SK-N-SH (cell line): ENCODE data around the gene DRD2. TPM values are rescaled to one million over a fixed set of nuclear protein-coding genes. Genes with fewer than 3 reads are reported as not detected.

Experiments used
- CTCF ChIA-PET: fragments of 300-600, 350-600 bp; formaldehyde crosslinking; extraction: SDS; loops from one replicate; lab custom pipeline; 2021; lab: Yijun Ruan, JAX
- POLR2A ChIA-PET: fragments of 350-600 bp; sonication (Branson Sonifier 250); formaldehyde crosslinking; extraction: SDS; loops from one replicate; lab custom pipeline; 2020; ENCODE audit warnings: antibody characterized with exemption, inconsistent platforms; lab: Yijun Ruan, JAX
- DNase-seq: peaks from one replicate; pipeline ENCODE4 v3.0.0; 2012
- H2AFZ ChIP-seq: fragments of 200-600 bp; sonication (generic); 2 replicates; pipeline ENCODE4 v1.8.1; 2016; ENCODE audit warnings: antibody characterized with exemption, mild to moderate bottlenecking, low read depth
- H3F3A ChIP-seq: fragments of 200-600 bp; sonication (generic); replicated peaks from 2 replicates; pipeline ENCODE3; 2016; ENCODE audit warnings: antibody characterized with exemption, mild to moderate bottlenecking; ENCODE audit not compliant: insufficient read depth
- H3K27ac ChIP-seq, 2 experiments: fragments of 200-500 bp in 1 of 2; fragments of 200-600 bp in 1 of 2; sonication (Bioruptor generic) in 1 of 2; sonication (generic), shearing (Covaris generic) in 1 of 2; 2 replicates each; pipeline versions ENCODE4 v1.5.1 to v1.6.1; 2014 to 2016; ENCODE audit warnings: low read depth in 2 of 2, inconsistent platforms in 1 of 2, low read length in 1 of 2, mild to moderate bottlenecking in 1 of 2, mixed read lengths in 1 of 2
- H3K27me3 ChIP-seq: fragments of 200-600 bp; sonication (generic), shearing (Covaris generic); 2 replicates; pipeline ENCODE4 v1.6.1; 2016; ENCODE audit warnings: mixed run types; ENCODE audit not compliant: insufficient read depth
- H3K36me3 ChIP-seq, 2 experiments: fragments of 200-500 bp in 1 of 2; fragments of 200-600 bp in 1 of 2; sonication (Bioruptor generic) in 1 of 2; sonication (generic) in 1 of 2; replicated peaks in 1 of 2; 2 replicates each; pipeline versions ENCODE3 to v1.5.1; 2014 to 2016; ENCODE audit warnings: low read length in 1 of 2, mild to moderate bottlenecking in 1 of 2; ENCODE audit not compliant: insufficient read depth in 2 of 2, control insufficient read depth in 1 of 2
- H3K4me1 ChIP-seq, 2 experiments: fragments of 200-500 bp in 1 of 2; fragments of 200-600 bp in 1 of 2; sonication (Bioruptor generic) in 1 of 2; sonication (generic), shearing (Covaris generic) in 1 of 2; 2 replicates each; pipeline versions ENCODE4 v1.5.1 to v1.6.1; 2014 to 2016; ENCODE audit warnings: low read depth in 1 of 2, low read length in 1 of 2, mixed run types in 1 of 2; ENCODE audit not compliant: insufficient read depth in 2 of 2, control insufficient read depth in 1 of 2
- H3K4me2 ChIP-seq: fragments of 200-600 bp; sonication (generic), shearing (Covaris generic); 2 replicates; pipeline ENCODE4 v1.6.1; 2017; ENCODE audit warnings: mixed run types
- H3K4me3 ChIP-seq, 2 experiments: fragments of 200-500 bp in 1 of 2; fragments of 200-600 bp in 1 of 2; sonication (Bioruptor generic) in 1 of 2; sonication (generic), shearing (Covaris generic) in 1 of 2; 2 replicates each; pipeline versions ENCODE4 v1.5.1 to v1.8.1; 2014 to 2016; ENCODE audit warnings: low read depth in 2 of 2, inconsistent platforms in 1 of 2, low read length in 1 of 2, mild to moderate bottlenecking in 1 of 2, mixed read lengths in 1 of 2, moderate library complexity in 1 of 2
- H3K79me2 ChIP-seq: fragments of 200-600 bp; sonication (generic); 2 replicates; pipeline ENCODE4 v1.8.1; 2017; ENCODE audit warnings: mild to moderate bottlenecking; ENCODE audit not compliant: insufficient read depth
- H3K9ac ChIP-seq: fragments of 200-600 bp; sonication (generic); 2 replicates; pipeline ENCODE4 v1.6.1; 2017; ENCODE audit warnings: mixed run types
- H3K9me2 ChIP-seq: fragments of 200-600 bp; sonication (generic); 2 replicates; pipeline ENCODE4 v1.6.1; 2017; ENCODE audit warnings: mixed run types
- H3K9me3 ChIP-seq: fragments of 200-600 bp; sonication (generic); 2 replicates; pipeline ENCODE4 v1.6.1; 2017; ENCODE audit warnings: mixed run types, mild to moderate bottlenecking, moderate library complexity
- H4K20me1 ChIP-seq: fragments of 200-600 bp; sonication (generic); 2 replicates; pipeline ENCODE4 v1.6.1; 2017; ENCODE audit warnings: mild to moderate bottlenecking, mixed run types; ENCODE audit not compliant: insufficient read depth
- CHD2 ChIP-seq: fragments of 150-350 bp; IDR thresholded peaks from 2 replicates; pipeline ENCODE4 v1.6.1; 2018; ENCODE audit warnings: low read length; ENCODE audit not compliant: partially characterized antibody
- EP300 ChIP-seq, 2 experiments: IDR thresholded peaks; 2 replicates each; pipeline versions ENCODE4 v1.4.0 to v1.6.1; 2012; ENCODE audit warnings: borderline replicate concordance in 1 of 2, low read depth in 1 of 2, low read length in 1 of 2
- EZH2phosphoT487 ChIP-seq: fragments of 200-600 bp; sonication (generic); IDR thresholded peaks from 2 replicates; pipeline ENCODE4 v1.6.1; 2017; ENCODE audit warnings: low read depth, mixed run types, mild to moderate bottlenecking, antibody characterized with exemption, moderate library complexity, borderline replicate concordance
- FOSL2 ChIP-seq: IDR thresholded peaks from 2 replicates; pipeline ENCODE4 v1.4.0; 2012; ENCODE audit warnings: low read depth, mild to moderate bottlenecking, moderate library complexity, borderline replicate concordance
- FOXM1 ChIP-seq: IDR thresholded peaks from 2 replicates; pipeline ENCODE4 v1.4.0; 2012; ENCODE audit warnings: low read depth, mild to moderate bottlenecking
- GABPA ChIP-seq: IDR thresholded peaks from 2 replicates; pipeline ENCODE4 v1.4.0; 2012; ENCODE audit warnings: low read depth, mild to moderate bottlenecking
- JUND ChIP-seq: IDR thresholded peaks from 2 replicates; pipeline ENCODE4 v1.4.0; 2012
- MEF2A ChIP-seq: IDR thresholded peaks from 2 replicates; pipeline ENCODE4 v1.4.0; 2012; ENCODE audit warnings: low read depth, borderline replicate concordance
- NFIC ChIP-seq: IDR thresholded peaks from 2 replicates; pipeline ENCODE4 v1.4.0; 2012; ENCODE audit warnings: borderline replicate concordance
- NRF1 ChIP-seq: IDR thresholded peaks from 2 replicates; pipeline ENCODE4 v1.6.1; 2012; ENCODE audit warnings: low read depth, mild to moderate bottlenecking, low read length
- POLR2AphosphoS5 ChIP-seq: IDR thresholded peaks from 2 replicates; pipeline ENCODE4 v1.6.1; 2012; ENCODE audit warnings: low read depth, low read length
- RAD21 ChIP-seq: IDR thresholded peaks from 2 replicates; pipeline ENCODE4 v1.6.1; 2012; ENCODE audit warnings: mild to moderate bottlenecking, low read length
- RFX5 ChIP-seq: IDR thresholded peaks from 2 replicates; pipeline ENCODE4 v1.6.1; 2012; ENCODE audit warnings: mild to moderate bottlenecking, improper control_type of control experiment, low read length
- RXRA ChIP-seq: IDR thresholded peaks from 2 replicates; pipeline ENCODE4 v1.4.0; 2012; ENCODE audit warnings: low read depth, mild to moderate bottlenecking, borderline replicate concordance
- SMC3 ChIP-seq: IDR thresholded peaks from 2 replicates; pipeline ENCODE4 v1.6.1; 2012; ENCODE audit warnings: low read depth, low read length, improper control_type of control experiment
- TAF1 ChIP-seq: IDR thresholded peaks from 2 replicates; pipeline ENCODE4 v1.6.1; 2012; ENCODE audit warnings: low read depth, mild to moderate bottlenecking, low read length, moderate library complexity, borderline replicate concordance
- YY1 ChIP-seq: IDR thresholded peaks from 2 replicates; pipeline ENCODE4 v1.4.0; 2012; ENCODE audit warnings: low read depth, mild to moderate bottlenecking
- WGBS: methylation state at CpG from one replicate; pipeline ENCODE4 v1.1.6; 2017; ENCODE audit warnings: low lambda C conversion rate; 5-methylcytosine and 5-hydroxymethylcytosine counted together
- polyA plus RNA-seq, 3 experiments: library from polyadenylated mRNA; depleted of rRNA; stranded (reverse); fragments of >200 nt; gene quantifications; 2 replicates each; pipeline ENCODE4 v1.2.3, GENCODE V29; 2012
- TF ChIP-seq, protein P1 (sequence below): IDR thresholded peaks from 2 replicates; pipeline ENCODE4; 2012
- TF ChIP-seq, protein P2 (sequence below): IDR thresholded peaks from 2 replicates; pipeline ENCODE4 v1.4.0; 2012; ENCODE audit warnings: low read depth
- TF ChIP-seq, protein P3 (sequence below): IDR thresholded peaks from 2 replicates; pipeline ENCODE4 v1.6.1; 2012; ENCODE audit warnings: mild to moderate bottlenecking, low read depth, low read length, moderate library complexity
- TF ChIP-seq, protein P4 (sequence below): IDR thresholded peaks from 2 replicates; pipeline ENCODE4 v1.4.0; 2012; ENCODE audit warnings: low read depth, borderline replicate concordance

The DRD2 gene
- polyA plus RNA-seq, 1 of the 3 experiments (the other 2 are of a cell fraction): 0.10 TPM

DNA sequence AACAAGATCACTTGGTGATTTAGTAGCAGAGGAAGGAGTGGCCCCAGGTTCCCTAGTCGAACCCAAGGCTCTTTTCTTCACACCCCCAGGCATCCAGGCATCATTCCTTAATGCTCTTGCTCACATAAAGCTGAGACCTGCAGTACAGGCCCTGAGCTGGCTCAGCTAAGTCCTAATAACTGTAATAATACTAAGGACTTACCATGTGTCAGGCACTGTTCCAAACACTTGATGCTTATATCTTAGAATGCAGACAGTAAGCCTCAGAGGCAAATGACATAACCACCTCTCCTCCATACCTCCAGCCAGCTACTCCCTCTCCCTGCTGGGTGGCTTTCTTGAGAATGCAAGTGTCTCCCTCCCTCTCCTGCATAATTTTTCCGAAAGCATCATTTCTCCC is 54.4 kb downstream of the DRD2 start:
- H3K79me2 ChIP-seq: no peaks in the 10 kb centered on the region
- no peaks in the 10 kb centered on the region for H4K20me1 ChIP-seq
- H3K36me3 ChIP-seq: no peaks in the 10 kb centered on the region
- H3K4me2 ChIP-seq: no peak overlapping the region
- no peak overlapping the region for H3K27ac ChIP-seq
- H2AFZ ChIP-seq: no peak overlapping the region
- WGBS: 30% methylated on average over 2 of the region's 2 CpGs
- no peak for DNase-seq
- ChIA-PET CTCF (interaction anchor here (1.4 kb wide), 1 partner anchor 310 kb away, joined by 5 read pairs; no protein-coding TSS in a partner anchor), POLR2A (no interaction called here)
- no peak overlapping the region for H3K9ac ChIP-seq
- no peaks in the 10 kb centered on the region for H3K4me1 ChIP-seq
- no peaks in the 10 kb centered on the region for H3K9me3 ChIP-seq
- no peaks in the 10 kb centered on the region for H3K27me3 ChIP-seq
- no peak overlapping the region for H3K4me3 ChIP-seq
- no peak for TF ChIP-seq FOXM1
- no peak for TF ChIP-seq MEF2A
- no peak for TF ChIP-seq TAF1
- no peak for TF ChIP-seq RAD21
- no peak for TF ChIP-seq RFX5
- no peak for TF ChIP-seq EP300 (IDR thresholded peaks at IDR 0.05; ENCODE audit: borderline replicate concordance in 1 of 2, low read depth in 1 of 2, low read length in 1 of 2)
- no peak for TF ChIP-seq JUND
- no peak for TF ChIP-seq NRF1
- TF ChIP-seq, protein P1, sequence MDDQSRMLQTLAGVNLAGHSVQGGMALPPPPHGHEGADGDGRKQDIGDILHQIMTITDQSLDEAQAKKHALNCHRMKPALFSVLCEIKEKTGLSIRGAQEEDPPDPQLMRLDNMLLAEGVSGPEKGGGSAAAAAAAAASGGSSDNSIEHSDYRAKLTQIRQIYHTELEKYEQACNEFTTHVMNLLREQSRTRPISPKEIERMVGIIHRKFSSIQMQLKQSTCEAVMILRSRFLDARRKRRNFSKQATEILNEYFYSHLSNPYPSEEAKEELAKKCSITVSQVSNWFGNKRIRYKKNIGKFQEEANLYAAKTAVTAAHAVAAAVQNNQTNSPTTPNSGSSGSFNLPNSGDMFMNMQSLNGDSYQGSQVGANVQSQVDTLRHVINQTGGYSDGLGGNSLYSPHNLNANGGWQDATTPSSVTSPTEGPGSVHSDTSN: no peak
- TF ChIP-seq RXRA: no peak
- TF ChIP-seq, protein P2, sequence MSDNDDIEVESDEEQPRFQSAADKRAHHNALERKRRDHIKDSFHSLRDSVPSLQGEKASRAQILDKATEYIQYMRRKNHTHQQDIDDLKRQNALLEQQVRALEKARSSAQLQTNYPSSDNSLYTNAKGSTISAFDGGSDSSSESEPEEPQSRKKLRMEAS: no peak
- TF ChIP-seq, protein P3, sequence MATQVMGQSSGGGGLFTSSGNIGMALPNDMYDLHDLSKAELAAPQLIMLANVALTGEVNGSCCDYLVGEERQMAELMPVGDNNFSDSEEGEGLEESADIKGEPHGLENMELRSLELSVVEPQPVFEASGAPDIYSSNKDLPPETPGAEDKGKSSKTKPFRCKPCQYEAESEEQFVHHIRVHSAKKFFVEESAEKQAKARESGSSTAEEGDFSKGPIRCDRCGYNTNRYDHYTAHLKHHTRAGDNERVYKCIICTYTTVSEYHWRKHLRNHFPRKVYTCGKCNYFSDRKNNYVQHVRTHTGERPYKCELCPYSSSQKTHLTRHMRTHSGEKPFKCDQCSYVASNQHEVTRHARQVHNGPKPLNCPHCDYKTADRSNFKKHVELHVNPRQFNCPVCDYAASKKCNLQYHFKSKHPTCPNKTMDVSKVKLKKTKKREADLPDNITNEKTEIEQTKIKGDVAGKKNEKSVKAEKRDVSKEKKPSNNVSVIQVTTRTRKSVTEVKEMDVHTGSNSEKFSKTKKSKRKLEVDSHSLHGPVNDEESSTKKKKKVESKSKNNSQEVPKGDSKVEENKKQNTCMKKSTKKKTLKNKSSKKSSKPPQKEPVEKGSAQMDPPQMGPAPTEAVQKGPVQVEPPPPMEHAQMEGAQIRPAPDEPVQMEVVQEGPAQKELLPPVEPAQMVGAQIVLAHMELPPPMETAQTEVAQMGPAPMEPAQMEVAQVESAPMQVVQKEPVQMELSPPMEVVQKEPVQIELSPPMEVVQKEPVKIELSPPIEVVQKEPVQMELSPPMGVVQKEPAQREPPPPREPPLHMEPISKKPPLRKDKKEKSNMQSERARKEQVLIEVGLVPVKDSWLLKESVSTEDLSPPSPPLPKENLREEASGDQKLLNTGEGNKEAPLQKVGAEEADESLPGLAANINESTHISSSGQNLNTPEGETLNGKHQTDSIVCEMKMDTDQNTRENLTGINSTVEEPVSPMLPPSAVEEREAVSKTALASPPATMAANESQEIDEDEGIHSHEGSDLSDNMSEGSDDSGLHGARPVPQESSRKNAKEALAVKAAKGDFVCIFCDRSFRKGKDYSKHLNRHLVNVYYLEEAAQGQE: no peak
- no peaks in the 10 kb centered on the region for H3F3A ChIP-seq
- no peaks in the 10 kb centered on the region for H3K9me2 ChIP-seq

DNA sequence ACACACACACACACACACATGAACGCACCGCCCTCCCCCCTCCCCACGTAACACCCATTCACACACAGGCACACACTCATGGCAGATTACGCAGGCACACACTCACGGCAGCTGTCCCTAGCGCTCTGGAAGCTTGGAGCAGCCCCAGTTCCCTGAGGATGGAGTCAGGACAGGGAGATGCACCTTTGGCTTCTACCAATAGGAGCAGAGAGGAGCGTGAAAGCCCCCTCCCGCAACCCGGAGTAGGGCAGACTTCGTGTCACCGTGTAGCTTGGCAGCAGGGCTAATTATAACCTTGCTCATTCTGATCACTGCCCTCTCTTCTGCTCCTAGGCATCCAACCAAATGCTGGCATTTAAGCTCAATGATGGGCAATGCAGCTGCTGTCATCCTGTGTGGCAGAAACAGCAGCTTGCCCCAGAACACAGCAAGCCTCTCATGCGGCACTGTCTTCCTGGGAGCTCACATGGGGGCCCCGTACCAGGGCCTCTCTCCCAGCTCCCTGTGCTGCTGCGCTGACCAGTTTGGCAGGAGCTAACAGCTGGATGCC is 55.7 kb downstream of the DRD2 start:
- H2AFZ ChIP-seq: no peak overlapping the region
- TF ChIP-seq FOSL2: no peak
- TF ChIP-seq YY1: no peak
- TF ChIP-seq NFIC: no peak
- TF ChIP-seq EZH2phosphoT487: no peak
- TF ChIP-seq, protein P1: no peak
- no peak for TF ChIP-seq GABPA
- no peak for TF ChIP-seq POLR2AphosphoS5
- TF ChIP-seq SMC3: no peak
- no peak for TF ChIP-seq CHD2
- TF ChIP-seq, protein P4, sequence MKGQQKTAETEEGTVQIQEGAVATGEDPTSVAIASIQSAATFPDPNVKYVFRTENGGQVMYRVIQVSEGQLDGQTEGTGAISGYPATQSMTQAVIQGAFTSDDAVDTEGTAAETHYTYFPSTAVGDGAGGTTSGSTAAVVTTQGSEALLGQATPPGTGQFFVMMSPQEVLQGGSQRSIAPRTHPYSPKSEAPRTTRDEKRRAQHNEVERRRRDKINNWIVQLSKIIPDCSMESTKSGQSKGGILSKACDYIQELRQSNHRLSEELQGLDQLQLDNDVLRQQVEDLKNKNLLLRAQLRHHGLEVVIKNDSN: no peak
- 64% methylated on average over 7 of the region's 14 CpGs for WGBS
- no peaks in the 10 kb centered on the region for H3F3A ChIP-seq
- no peaks in the 10 kb centered on the region for H3K4me1 ChIP-seq
- no peaks in the 10 kb centered on the region for H3K9me2 ChIP-seq
- H3K9ac ChIP-seq: no peak overlapping the region
- H4K20me1 ChIP-seq: no peaks in the 10 kb centered on the region
- H3K9me3 ChIP-seq: no peaks in the 10 kb centered on the region
- H3K27ac ChIP-seq: no peak overlapping the region
- H3K27me3 ChIP-seq: no peaks in the 10 kb centered on the region
- H3K79me2 ChIP-seq: no peaks in the 10 kb centered on the region
- ChIA-PET POLR2A (no interaction called here), CTCF (interaction anchor here (0.9 kb wide), 1 partner anchor 311 kb away, joined by 3 read pairs; no protein-coding TSS in a partner anchor)
- H3K4me3 ChIP-seq: no peak overlapping the region
- no peak overlapping the region for H3K4me2 ChIP-seq
- DNase-seq: no peak
- H3K36me3 ChIP-seq: no peaks in the 10 kb centered on the region
